K562 (cell line): ENCODE results near the gene ADIPOR2. TPM values are rescaled to one million over a fixed set of nuclear protein-coding genes. Genes with fewer than 3 reads are reported as not detected.

Experiments
- ATAC-seq: fragments of 200-7000 bp; cut with Tn5 transposase; 3 replicates; pipeline ENCODE4 v1.9.1; 2020; ENCODE audit warnings: moderate library complexity
- BruUV-seq: library from RNA; stranded (reverse); fragments of 400-500 nt; replicated peaks from 2 replicates; lab custom pipeline; 2021; lab: Mats Ljungman, UMichigan
- CTCF ChIA-PET: fragments of 300-600 bp; formaldehyde crosslinking; extraction: SDS; loops from one replicate; lab custom pipeline; 2021; ENCODE audit warnings: low intra/inter-chr PET ratio; lab: Yijun Ruan, JAX
- POLR2A ChIA-PET: fragments of 300-600, 350-650 bp; sonication (Branson Sonifier 250); formaldehyde crosslinking; extraction: SDS; loops from one replicate; lab custom pipeline; 2021; ENCODE audit warnings: antibody characterized with exemption, inconsistent platforms; lab: Yijun Ruan, JAX
- DNase-seq, 4 experiments: peaks; one replicate each; pipeline versions ENCODE4 v3.0.0 to v3.0.0-alpha.2; 2011 to 2018; ENCODE audit warnings: low spot score in 3 of 4, mixed read lengths in 3 of 4; ENCODE audit errors: extremely low read depth in 1 of 4
- FAIRE-seq: peaks from 2 replicates; lab custom pipeline; 2011; peaks lifted over from hg19 to GRCh38; lab: Jason Lieb, UNC
- H2AFZ ChIP-seq: 2 replicates; pipeline ENCODE4 v1.6.0; 2011; ENCODE audit warnings: low read depth, low read length, control low read depth, inconsistent platforms
- H3K27ac ChIP-seq: fragments of 200-600 bp; 3 replicates; pipeline ENCODE4 v1.8.0; 2011; ENCODE audit warnings: low read depth, mild to moderate bottlenecking, control low read depth, inconsistent platforms, low read length, moderate library complexity, mixed read lengths; ENCODE audit errors: extremely low read depth
- H3K27me3 ChIP-seq, 2 experiments: fragments of 300-600 bp in 1 of 2; 2 replicates in 1 of 2; 3 replicates in 1 of 2; pipeline versions ENCODE4 v1.6.0 to v1.8.0; 2011; ENCODE audit warnings: inconsistent platforms in 2 of 2, low read length in 2 of 2, mild to moderate bottlenecking in 1 of 2, mixed read lengths in 1 of 2, moderate library complexity in 1 of 2; ENCODE audit not compliant: control insufficient read depth in 2 of 2, insufficient read depth in 2 of 2
- H3K36me3 ChIP-seq: fragments of 300-600 bp; 3 replicates; pipeline ENCODE4 v1.8.0; 2011; ENCODE audit warnings: mild to moderate bottlenecking, low read length, inconsistent platforms; ENCODE audit not compliant: control insufficient read depth, insufficient read depth
- H3K4me1 ChIP-seq, 2 experiments: fragments of 200-600 bp in 1 of 2; replicated peaks in 1 of 2; 2 replicates in 1 of 2; 3 replicates in 1 of 2; pipeline versions ENCODE4 v1.5.1 to v1.8.0; 2011; ENCODE audit warnings: inconsistent platforms in 2 of 2, low read length in 2 of 2, mild to moderate bottlenecking in 1 of 2, mixed read lengths in 1 of 2, moderate library complexity in 1 of 2; ENCODE audit not compliant: control insufficient read depth in 2 of 2, insufficient read depth in 2 of 2
- H3K4me2 ChIP-seq: 2 replicates; pipeline ENCODE4 v1.6.1; 2011; ENCODE audit warnings: low read length, control low read depth, inconsistent platforms, mixed read lengths; ENCODE audit not compliant: insufficient read depth
- H3K4me3 ChIP-seq: fragments of 200-600 bp; sonication (generic), shearing (Covaris generic); 2 replicates; pipeline ENCODE4 v1.5.1; 2016; ENCODE audit warnings: control low read depth, inconsistent platforms
- H3K79me2 ChIP-seq: fragments of 200-600 bp; 3 replicates; pipeline ENCODE4 v1.8.0; 2011; ENCODE audit warnings: low read length, inconsistent platforms; ENCODE audit not compliant: control insufficient read depth, insufficient read depth
- H3K9ac ChIP-seq, 2 experiments: 2 replicates each; pipeline versions ENCODE4 v1.6.0 to v1.6.1; 2011; ENCODE audit warnings: low read depth in 2 of 2, low read length in 2 of 2, control low read depth in 1 of 2, inconsistent platforms in 1 of 2, mild to moderate bottlenecking in 1 of 2, mixed read lengths in 1 of 2; ENCODE audit not compliant: insufficient read depth in 1 of 2
- H3K9me1 ChIP-seq: one replicate; pipeline ENCODE4 v1.6.0; 2011; ENCODE audit warnings: inconsistent platforms, mild to moderate bottlenecking, low read length, moderate library complexity; ENCODE audit not compliant: control insufficient read depth, insufficient read depth
- H3K9me3 ChIP-seq: replicated peaks from 2 replicates; pipeline ENCODE4 v1.5.1; 2011; ENCODE audit warnings: low read depth, low read length, inconsistent platforms; ENCODE audit not compliant: control insufficient read depth, insufficient read depth
- H4K20me1 ChIP-seq: replicated peaks from 2 replicates; pipeline ENCODE4 v1.6.1; 2011; ENCODE audit warnings: low read length, inconsistent platforms, mixed read lengths; ENCODE audit not compliant: control insufficient read depth, insufficient read depth
- GATAD2B ChIP-seq: fragments of 450-650 bp; IDR thresholded peaks from 2 replicates; pipeline ENCODE4 v1.6.1; 2017; ENCODE audit warnings: mild to moderate bottlenecking, borderline replicate concordance
- HDAC8 ChIP-seq: fragments of 450-650 bp; IDR thresholded peaks from 2 replicates; pipeline ENCODE4 v1.6.1; 2016; ENCODE audit warnings: mild to moderate bottlenecking, missing genetic modification characterization, moderate library complexity, missing compliant biosample characterization
- HMG20B ChIP-seq: fragments of 250-450 bp; sonication (Bioruptor Pico); IDR thresholded peaks from 2 replicates; pipeline ENCODE4 v1.5.0; 2021; ENCODE audit warnings: mild to moderate bottlenecking
- KLF1 ChIP-seq: fragments of 450-650 bp; IDR thresholded peaks from 2 replicates; pipeline ENCODE4 v1.6.1; 2016; ENCODE audit warnings: missing genetic modification characterization, missing compliant biosample characterization
- KLF16 ChIP-seq: IDR thresholded peaks from 2 replicates; pipeline ENCODE4 v1.6.1; 2016; ENCODE audit warnings: antibody characterized with exemption
- MCM3 ChIP-seq: fragments of 450-650 bp; IDR thresholded peaks from 2 replicates; pipeline ENCODE4 v1.6.1; 2016
- RBM14 ChIP-seq: fragments of 200-400 bp; formaldehyde crosslinking; IDR thresholded peaks from 2 replicates; pipeline ENCODE4 v1.6.1; 2018; ENCODE audit warnings: low read depth, mild to moderate bottlenecking, low read length, moderate library complexity, borderline replicate concordance; ENCODE audit not compliant: insufficient read depth
- U2AF1 ChIP-seq: fragments of 200-400 bp; formaldehyde crosslinking; optimal IDR thresholded peaks from 2 replicates; pipeline ENCODE3; 2017; ENCODE audit warnings: mild to moderate bottlenecking, low read depth, low read length, moderate library complexity
- ZBTB8A ChIP-seq: fragments of 450-650 bp; IDR thresholded peaks from 2 replicates; pipeline ENCODE4 v1.6.1; 2018; ENCODE audit warnings: mild to moderate bottlenecking, moderate library complexity; ENCODE audit not compliant: partially characterized antibody
- WGBS: fragments of 100-300 bp; shearing (Covaris generic); methylation state at CpG from one replicate; pipeline ENCODE4 v1.1.6; 2016; ENCODE audit warnings: low coverage, mixed read lengths; ENCODE audit not compliant: insufficient coverage; ENCODE audit errors: missing lambda C conversion rate; 5-methylcytosine and 5-hydroxymethylcytosine counted together
- in situ Hi-C: fragments of 300-500 bp; cut with MboI; formaldehyde crosslinking; loops from 4 replicates; pipeline ENCODE4 v1.15.0; 2018; ENCODE audit warnings: inconsistent platforms, mixed read lengths
- intact Hi-C: fragments of 100-400 bp; cut with micrococcal nuclease; formaldehyde crosslinking; loops from 2 replicates; pipeline ENCODE4 v1.14.2; 2022
- polyA plus RNA-seq, 8 experiments: library from polyadenylated mRNA; depleted of rRNA in 4 of 8; stranded (reverse) in 5 of 8; unstranded in 3 of 8; fragments of >200 nt; fragmentation: Nextera tagmentation in 2 of 8; fragmentation: Illumina TruSeq in 1 of 8; extraction: Ambion mirVana in 2 of 8; extraction: Trizol in 1 of 8; gene quantifications; 2 replicates each; pipeline versions ENCODE4 v1.2.1 to v1.2.3, GENCODE V29; 2011 to 2014; ENCODE audit warnings: inconsistent platforms in 1 of 8, missing spikeins in 1 of 8
- total RNA-seq, 7 experiments: library from RNA; depleted of rRNA in 6 of 7; stranded (reverse); fragments of >200 nt in 6 of 7; fragmentation: Illumina TruSeq in 2 of 7; extraction: Trizol in 2 of 7; gene quantifications; 2 replicates each; pipeline versions ENCODE4 v1.2.1 to v1.2.3, GENCODE V29; 2011 to 2021; ENCODE audit warnings: low replicate concordance in 1 of 7
- TF ChIP-seq, protein P1 (sequence below): fragments of 450-650 bp; IDR thresholded peaks from 2 replicates; pipeline ENCODE4 v1.7.0; 2016; ENCODE audit warnings: borderline replicate concordance
- TF ChIP-seq, protein P2 (sequence below): fragments of 250-450 bp; sonication (Bioruptor Pico); IDR thresholded peaks from 2 replicates; pipeline ENCODE4 v1.5.0; 2021
- TF ChIP-seq, protein P3 (sequence below): fragments of 150-350 bp; conservative IDR thresholded peaks from 2 replicates; pipeline ENCODE4 v1.6.1; 2014; ENCODE audit warnings: low read length

The ADIPOR2 gene
- total and polyA plus RNA-seq, 9 of the 15 experiments (the other 6 are each of a cell fraction or from before 2014, with no cell fraction given), result 10.9 to 63.5 (median 46.0) TPM

DNA sequence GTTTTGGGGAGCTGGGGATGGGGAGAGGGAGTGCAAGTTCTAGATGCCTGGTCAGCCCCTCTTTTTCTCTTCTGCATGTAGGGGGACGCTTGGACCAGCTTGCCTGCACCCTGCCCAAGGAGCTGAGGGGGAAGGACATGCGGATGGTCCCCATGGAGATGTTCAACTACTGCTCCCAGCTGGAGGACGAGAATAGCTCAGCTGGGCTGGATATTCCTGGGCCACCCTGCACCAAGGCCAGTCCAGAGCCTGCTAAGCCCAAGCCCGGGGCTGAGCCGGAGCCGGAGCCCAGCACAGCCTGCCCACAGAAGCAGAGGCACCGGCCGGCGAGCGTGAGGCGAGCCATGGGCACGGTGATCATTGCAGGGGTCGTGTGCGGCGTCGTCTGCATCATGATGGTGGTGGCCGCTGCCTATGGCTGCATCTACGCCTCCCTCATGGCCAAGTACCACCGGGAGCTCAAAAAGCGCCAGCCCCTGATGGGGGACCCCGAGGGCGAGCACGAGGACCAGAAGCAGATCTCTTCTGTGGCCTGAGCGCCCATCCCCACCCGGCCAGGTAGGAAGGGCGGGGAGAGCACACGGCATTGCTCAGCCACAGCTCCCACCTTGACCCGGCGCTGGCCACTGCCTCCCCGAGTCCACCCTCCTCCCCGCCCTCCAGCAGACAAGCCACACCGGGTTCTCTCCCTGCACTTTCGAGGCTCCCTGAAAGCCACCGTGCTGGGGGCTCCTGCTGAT lies 143.5 kb downstream of the ADIPOR2 start:
- no peak overlapping the region for H3K27ac ChIP-seq
- no peak overlapping the region for H2AFZ ChIP-seq
- 0% methylated on average over 15 of the region's 34 CpGs for WGBS
- H4K20me1 ChIP-seq, result peaks cover 7% of the 10 kb centered on the region; the same call in 1 of the 2 replicates
- H3K4me3 ChIP-seq, result no peak overlapping the region
- no peak overlapping the region for H3K4me2 ChIP-seq
- H3K36me3 ChIP-seq, result no peaks in the 10 kb centered on the region
- in situ Hi-C loops (no loop called here), intact Hi-C loops (no loop called here)
- H3K79me2 ChIP-seq, result no peaks in the 10 kb centered on the region
- TF ChIP-seq MCM3 (no peak), KLF16 (no peak), KLF1 (no peak), ZBTB8A (no peak), U2AF1 (no peak), HMG20B (no peak), GATAD2B (no peak), HDAC8 (tag) (no peak), RBM14 (no peak)
- TF ChIP-seq, protein P1, sequence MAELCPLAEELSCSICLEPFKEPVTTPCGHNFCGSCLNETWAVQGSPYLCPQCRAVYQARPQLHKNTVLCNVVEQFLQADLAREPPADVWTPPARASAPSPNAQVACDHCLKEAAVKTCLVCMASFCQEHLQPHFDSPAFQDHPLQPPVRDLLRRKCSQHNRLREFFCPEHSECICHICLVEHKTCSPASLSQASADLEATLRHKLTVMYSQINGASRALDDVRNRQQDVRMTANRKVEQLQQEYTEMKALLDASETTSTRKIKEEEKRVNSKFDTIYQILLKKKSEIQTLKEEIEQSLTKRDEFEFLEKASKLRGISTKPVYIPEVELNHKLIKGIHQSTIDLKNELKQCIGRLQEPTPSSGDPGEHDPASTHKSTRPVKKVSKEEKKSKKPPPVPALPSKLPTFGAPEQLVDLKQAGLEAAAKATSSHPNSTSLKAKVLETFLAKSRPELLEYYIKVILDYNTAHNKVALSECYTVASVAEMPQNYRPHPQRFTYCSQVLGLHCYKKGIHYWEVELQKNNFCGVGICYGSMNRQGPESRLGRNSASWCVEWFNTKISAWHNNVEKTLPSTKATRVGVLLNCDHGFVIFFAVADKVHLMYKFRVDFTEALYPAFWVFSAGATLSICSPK, result no peak
- TF ChIP-seq, protein P2, sequence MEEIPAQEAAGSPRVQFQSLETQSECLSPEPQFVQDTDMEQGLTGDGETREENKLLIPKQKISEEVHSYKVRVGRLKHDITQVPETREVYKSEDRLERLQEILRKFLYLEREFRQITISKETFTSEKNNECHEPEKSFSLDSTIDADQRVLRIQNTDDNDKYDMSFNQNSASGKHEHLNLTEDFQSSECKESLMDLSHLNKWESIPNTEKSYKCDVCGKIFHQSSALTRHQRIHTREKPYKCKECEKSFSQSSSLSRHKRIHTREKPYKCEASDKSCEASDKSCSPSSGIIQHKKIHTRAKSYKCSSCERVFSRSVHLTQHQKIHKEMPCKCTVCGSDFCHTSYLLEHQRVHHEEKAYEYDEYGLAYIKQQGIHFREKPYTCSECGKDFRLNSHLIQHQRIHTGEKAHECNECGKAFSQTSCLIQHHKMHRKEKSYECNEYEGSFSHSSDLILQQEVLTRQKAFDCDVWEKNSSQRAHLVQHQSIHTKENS (CRISPR knock-in tag), result no peak
- TF ChIP-seq, protein P3, sequence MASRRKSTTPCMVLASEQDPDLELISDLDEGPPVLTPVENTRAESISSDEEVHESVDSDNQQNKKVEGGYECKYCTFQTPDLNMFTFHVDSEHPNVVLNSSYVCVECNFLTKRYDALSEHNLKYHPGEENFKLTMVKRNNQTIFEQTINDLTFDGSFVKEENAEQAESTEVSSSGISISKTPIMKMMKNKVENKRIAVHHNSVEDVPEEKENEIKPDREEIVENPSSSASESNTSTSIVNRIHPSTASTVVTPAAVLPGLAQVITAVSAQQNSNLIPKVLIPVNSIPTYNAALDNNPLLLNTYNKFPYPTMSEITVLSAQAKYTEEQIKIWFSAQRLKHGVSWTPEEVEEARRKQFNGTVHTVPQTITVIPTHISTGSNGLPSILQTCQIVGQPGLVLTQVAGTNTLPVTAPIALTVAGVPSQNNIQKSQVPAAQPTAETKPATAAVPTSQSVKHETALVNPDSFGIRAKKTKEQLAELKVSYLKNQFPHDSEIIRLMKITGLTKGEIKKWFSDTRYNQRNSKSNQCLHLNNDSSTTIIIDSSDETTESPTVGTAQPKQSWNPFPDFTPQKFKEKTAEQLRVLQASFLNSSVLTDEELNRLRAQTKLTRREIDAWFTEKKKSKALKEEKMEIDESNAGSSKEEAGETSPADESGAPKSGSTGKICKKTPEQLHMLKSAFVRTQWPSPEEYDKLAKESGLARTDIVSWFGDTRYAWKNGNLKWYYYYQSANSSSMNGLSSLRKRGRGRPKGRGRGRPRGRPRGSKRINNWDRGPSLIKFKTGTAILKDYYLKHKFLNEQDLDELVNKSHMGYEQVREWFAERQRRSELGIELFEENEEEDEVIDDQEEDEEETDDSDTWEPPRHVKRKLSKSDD, result no peak
- TF ChIP-seq, all 486 proteins: peak for 0
- Histone ChIP-seq H3K27me3 (peaks cover 16 to 80% of the 10 kb centered on the region in 2 experiments), H3K4me1 (peaks cover 0 to 14% of the 10 kb centered on the region in 2 experiments; a peak in 1 of 5 replicates), H3K9me3 (no peaks in the 10 kb centered on the region), H3K9me1 (no peaks in the 10 kb centered on the region), H3K9ac (no peak overlapping the region)
- ATAC-seq, result no peak
- BruUV-seq, result no TSS peak
- DNase-seq, result no peak
- POLR2A ChIA-PET, result interaction anchor here (0.7 kb wide), 1 partner anchor 14 kb away, joined by 3 read pairs; the partner anchor contains the start of gene LRTM2
- no peak for FAIRE-seq
- CTCF ChIA-PET, result no interaction called here
